DMS114 treated with DMSO at 0.1 percent for 48 hours (cell line): ENCODE data around the gene JSRP1.

Experiments used
- DNase-seq: peaks from one replicate; lab custom pipeline; 2025; ENCODE audit not compliant: unreplicated experiment; lab: John Stamatoyannopoulos, UW

Gene JSRP1

DNA sequence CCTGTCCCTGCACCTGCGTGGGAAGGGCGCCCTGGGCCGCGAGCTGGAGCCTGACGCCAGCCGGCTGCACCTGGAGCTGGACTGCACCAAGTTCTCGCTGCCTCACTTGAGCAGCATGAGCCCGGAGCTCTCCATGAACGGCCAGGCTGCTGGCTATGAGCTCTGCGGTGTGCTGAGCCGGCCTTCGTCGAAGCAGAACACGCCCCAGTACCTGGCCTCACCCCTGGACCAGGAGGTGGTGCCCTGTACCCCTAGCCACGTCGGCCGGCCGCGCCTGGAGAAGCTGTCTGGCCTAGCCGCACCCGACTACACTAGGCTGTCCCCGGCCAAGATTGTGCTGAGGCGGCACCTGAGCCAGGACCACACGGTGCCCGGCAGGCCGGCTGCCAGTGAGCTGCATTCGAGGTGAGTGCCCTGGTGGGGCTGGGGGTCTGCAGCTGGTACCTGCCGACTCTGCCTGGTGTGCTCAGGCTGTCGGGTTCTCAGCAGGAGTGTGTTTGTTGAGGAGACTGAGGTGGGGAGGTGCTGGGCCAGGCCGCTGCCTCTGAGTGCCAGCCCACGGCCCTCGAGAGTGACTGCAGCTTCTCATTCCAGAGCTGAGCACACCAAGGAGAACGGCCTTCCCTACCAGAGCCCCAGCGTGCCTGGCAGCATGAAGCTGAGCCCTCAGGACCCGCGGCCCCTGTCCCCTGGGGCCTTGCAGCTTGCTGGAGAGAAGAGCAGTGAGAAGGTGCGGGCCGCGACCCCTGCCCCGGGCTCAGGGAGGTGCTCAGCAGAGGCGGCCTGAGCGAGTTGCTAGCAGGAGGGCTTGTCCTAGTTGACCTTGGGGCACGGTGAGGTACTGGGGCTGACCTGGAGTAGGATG, 39.6 kb downstream of the JSRP1 start:
- DNase-seq = no peak

DNA sequence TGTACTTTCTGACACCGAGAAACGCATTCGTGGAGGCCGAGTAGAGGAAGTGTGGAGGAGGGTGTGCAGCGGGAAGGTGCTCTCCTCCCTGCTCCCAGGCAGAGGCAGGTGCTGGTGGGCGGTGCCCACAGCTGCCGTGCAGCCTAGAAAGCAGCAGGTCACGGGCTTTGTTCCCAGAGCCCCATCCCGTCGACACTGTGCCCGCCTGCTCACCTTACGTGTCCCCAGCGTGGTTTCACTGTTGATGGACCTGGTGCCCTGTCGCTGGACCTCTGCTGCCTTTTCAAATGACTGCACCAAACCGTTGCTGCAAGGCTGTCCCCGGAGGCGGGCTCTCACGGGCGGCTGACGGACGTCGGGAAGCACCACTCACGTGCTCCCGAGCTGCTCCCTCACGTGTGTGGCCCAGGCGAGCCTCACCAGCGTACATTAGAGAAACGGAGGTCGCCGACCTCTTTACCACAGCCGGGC, 40.9 kb downstream of the JSRP1 start:
- DNase-seq = no peak

DNA sequence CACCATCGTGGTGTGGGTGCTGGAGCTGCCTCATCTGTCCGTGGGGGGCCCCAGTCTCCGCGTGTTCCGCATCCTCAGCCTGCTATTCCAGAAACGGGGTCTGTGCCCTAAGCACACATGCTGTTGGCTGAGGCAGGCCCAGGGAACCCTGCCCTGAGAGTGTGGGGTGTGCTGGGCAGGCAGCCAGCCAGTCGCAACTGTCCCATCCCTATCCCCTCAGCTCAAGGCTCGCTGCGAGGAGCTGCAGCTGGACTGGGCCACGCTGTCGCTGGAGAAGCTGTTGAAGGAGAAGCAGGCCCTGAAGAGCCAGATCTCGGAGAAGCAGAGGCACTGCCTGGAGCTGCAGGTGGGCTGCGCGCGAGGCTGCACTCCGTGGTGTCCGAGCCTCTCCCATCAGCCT, 42.0 kb downstream of the JSRP1 start:
- no peak for DNase-seq

DNA sequence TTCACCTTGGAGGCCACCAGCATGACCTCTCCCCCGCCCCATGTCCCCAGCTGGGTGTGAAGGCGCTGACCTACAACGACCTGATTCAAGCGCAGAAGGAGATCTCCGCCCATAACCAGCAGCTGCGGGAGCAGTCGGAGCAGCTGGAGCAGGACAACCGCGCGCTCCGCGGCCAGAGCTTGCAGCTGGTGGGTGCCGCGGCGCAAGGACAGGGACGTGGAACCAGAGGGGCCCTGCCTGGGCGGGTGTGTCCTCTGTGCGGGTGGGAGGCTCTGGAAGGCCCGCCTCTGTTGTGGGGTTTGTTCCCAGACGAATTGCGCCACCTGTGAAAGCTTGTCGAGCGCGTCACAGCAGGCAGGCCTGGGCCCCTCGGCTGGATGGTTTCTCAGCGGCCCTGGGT, 42.4 kb downstream of the JSRP1 start:
- DNase-seq = no peak

DNA sequence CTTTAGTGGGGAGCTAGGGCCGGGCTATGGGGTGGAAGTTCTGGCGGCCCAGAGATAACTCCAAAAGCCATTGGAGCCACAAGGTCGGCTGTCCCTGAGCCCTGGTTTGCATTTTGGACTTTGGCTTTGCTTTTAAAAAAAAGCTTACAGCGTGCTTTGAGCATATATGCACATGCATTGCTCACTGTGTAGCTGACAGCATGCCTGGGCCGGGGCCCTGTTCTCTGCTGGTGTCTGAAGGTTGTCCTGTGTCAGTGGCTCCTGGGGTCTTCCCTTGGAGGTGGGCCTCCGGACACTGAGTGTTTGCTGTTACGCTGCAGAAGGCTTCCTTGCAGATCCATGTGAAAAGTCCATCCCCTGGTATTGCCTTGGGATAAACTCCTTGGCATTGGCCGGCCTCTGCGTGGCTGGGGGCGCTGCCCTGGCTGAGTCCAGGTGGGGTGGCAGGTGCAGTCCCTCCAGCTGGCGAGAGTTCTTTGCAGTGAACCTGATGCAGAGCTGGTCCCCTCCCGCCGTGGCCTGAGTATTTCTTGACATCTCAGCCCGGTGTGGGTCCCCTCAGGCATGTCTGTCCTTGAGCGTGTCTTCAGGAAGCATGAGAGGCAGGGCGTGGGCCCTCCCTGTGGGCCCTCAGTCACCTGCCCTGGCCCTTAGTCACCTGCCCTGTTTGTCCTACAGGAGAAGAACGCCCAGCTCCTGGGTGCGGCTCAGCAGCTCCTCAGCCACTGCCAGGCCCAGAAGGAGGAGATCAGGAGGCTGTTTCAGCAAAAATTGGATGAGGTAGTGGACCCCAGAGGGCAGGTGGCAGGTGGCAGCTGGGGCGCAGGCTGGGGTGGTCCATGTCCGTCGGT, 43.1 kb downstream of the JSRP1 start:
- no peak for DNase-seq

DNA sequence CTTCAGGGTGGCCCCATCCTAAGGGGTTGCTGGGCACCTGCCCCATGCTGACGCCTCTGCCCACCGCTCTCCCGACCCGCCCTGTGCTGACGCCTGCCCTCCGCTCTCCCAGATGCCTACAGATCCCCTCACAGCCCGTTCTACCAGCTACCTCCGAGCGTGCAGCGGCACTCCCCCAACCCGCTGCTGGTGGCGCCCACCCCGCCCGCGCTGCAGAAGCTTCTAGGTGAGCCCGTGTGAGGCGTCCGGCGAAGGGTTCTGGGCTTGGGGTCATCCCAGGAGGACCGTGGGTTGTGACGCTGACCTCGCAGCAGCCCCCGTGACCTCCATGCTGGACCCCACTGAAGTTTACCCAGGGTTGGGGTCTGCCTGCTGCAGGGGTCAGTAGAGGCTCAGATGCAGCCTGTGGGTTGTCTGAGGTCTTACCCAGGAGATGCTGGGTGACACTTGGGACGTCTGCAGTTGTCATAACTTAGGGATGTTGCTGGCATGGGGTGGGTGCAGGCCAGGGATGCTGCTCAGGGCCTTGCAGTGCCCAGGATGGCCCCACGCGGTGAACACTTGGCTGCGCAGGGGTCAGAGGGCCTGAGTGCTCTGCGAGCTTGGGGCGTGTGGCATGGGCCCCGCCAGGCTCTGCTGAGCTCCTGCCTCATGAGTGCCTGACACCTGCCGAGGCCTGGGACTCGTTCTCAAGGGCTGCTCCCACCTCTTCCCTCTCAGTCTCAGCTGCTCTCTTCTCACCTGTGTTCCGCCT, 45.1 kb downstream of the JSRP1 start:
- no peak for DNase-seq

DNA sequence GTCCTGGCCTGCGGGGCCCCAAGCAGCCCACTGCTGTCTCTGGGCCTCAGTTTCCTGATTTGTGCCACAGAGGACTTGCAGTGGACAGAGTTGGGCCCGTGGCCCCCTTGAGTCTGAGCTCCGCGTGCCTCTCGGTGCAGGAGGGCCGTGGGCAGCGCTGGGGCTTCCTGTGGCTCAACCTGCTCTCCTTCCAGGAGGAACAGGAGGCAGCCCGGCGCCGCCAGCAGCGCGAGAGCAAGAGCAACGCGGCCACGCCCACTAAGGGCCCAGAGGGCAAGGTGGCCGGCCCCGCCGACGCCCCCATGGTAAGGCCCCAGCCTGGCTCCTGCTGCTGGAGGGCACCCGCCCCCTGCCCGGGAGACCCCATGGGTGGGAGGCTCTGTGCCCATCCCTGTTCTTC, 46.0 kb downstream of the JSRP1 start:
- no peak for DNase-seq

DNA sequence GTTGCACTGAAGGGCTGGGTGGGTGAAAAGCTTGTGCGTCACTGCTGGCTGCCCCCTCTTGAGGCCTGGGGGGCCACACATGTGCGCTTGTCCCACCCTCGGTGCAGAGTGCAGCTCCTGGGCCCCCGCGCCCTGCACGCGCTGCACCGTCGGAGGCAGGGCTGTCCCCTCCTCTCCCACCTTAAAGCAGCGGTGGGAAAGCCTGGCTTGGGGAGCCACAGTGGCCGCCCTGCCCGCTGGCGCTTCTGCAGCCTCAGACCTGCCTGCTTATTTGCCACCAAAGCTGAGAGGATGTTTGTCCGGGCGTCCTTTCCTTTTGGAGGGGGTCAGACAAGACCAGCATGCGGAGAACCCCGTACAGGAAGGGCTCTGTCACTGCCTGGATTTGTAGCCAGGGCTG, 46.8 kb downstream of the JSRP1 start:
- DNase-seq = no peak

DNA sequence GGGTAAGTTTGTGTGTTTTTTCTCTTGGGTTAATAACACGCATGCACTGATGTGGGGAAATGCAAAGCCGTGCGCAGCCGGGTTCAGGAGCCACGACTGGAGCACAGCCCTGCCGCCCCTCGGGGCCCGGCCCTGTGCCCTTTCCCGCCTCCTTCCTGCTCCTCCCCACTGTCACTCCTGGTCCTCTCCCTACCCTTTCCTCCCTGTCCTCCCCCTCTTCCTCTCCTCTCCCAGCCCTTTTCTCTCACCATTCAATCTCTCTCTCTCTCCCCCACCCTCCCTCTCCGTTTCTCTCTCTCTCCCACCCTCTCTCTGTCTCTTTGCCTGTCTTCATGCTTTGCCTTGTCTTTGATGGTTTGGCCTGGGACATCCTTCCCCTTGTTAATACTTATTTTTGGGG, 47.2 kb downstream of the JSRP1 start:
- DNase-seq = no peak

DNA sequence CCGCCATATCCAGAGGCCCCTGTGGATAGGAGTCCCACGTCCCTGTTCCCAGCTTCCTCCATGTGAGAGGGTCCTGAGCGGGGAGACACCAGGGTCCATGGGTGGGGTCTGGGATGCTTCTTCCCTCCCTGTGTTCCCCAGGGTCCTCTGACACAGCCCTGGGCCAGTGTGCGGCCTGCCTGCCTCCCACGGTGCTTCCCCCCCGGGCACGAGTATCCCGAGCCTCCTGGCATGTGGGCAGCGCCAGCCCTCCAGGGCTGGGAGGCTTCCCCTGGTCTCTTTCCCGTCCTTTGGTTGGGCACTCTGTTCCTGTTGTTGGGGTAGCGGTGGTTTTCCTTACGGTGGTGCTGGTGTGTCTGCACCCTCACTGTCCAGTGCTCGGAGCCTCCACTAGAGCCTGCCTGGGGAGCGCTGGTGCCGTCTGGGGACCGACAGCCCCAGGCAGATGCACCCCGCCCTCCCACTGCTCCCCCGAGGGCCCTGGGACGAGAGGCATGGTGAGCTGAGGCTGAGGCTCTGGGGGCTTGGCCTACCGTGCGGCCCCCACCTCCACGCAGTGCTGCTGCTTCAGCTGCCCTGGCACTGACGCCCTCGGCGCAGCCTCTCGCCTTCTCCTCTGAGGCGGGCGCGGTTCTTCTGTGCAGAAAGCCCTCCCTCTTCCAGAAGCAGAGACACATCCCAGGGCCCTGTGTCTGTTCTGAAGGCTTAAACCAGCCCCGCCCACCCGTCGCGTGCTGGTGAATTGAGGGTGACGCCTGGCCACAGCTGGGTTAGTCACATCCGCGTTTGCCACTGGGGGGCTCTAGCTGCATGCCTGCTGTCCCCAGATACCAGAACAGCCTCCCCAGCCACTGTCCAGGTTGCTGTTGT, 48.0 kb downstream of the JSRP1 start:
- no peak for DNase-seq

DNA sequence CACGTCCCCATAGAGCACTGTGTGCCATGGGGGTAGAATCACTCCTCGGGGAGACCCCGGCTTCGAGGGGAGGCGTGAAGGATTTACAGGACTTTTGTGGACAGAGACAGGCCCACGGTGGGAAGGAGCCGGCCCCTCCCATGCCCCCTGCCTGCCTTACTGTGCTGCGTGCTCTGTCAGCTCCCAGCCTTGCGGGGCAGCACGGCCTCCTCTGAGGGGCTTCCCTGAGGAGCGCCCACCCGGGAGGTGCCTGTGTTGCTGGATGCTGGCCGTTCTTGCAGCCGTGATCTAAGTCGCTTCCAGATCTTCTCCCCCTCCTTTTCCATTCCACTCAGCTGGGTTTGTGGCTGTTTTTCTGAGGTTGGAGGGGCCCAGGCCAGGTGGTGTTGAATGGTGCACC, 49.2 kb downstream of the JSRP1 start:
- no peak for DNase-seq

DNA sequence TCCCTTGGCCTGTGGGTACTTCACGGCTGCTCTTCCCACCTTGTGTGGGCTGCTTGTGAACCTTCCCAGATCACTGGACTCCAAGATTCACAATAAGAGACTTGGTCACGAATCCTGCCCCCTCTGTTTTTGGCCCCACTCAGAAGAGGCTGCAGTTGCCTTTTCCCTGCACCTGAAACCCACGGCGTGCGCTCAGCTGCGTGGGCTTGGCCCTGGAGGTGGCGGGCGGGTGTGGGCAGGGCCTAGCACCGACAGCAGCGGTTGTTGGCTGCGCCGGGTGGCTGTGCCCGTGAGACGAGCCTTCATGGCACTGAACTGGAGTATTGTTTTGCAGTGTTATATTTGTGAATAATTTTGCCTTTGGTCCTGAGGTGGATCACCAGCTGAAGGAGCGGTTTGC, 53.9 kb downstream of the JSRP1 start:
- DNase-seq = no peak
